GM12878 (cell line): ENCODE data around the gene MYO15B.

Source experiments
- BHLHE40 ChIP-seq, 2 experiments: fragments of 450-650 bp in 1 of 2; IDR thresholded peaks; 2 replicates each; pipeline ENCODE4 v1.6.1; 2011 to 2017; ENCODE audit warnings: low read depth in 2 of 2, borderline replicate concordance in 1 of 2, improper control_type of control experiment in 1 of 2, low read length in 1 of 2, mild to moderate bottlenecking in 1 of 2
- EGR1 ChIP-seq, 2 experiments: IDR thresholded peaks; 1 replicate in 1 of 2; 2 replicates in 1 of 2; pipeline ENCODE4 v1.6.1; 2011 to 2012; ENCODE audit warnings: low read depth in 2 of 2, low read length in 2 of 2, borderline replicate concordance in 1 of 2, mild to moderate bottlenecking in 1 of 2, moderate library complexity in 1 of 2
- ESRRA ChIP-seq: IDR thresholded peaks from 2 replicates; pipeline ENCODE4 v1.6.1; 2012; ENCODE audit warnings: mild to moderate bottlenecking, low read length, improper control_type of control experiment
- EZH2 ChIP-seq: IDR thresholded peaks from 2 replicates; pipeline ENCODE4 v1.6.1; 2012; ENCODE audit warnings: low read depth, mild to moderate bottlenecking, control low read depth, inconsistent platforms, low read length, borderline replicate concordance; ENCODE audit not compliant: control insufficient read depth
- NRF1 ChIP-seq: conservative IDR thresholded peaks from 2 replicates; pipeline ENCODE4 v1.6.1; 2011; ENCODE audit warnings: mild to moderate bottlenecking, low read depth, low read length, improper control_type of control experiment
- POLR2A ChIP-seq: IDR thresholded peaks from 2 replicates; pipeline ENCODE4 v1.6.1; 2011; ENCODE audit warnings: low read depth, mild to moderate bottlenecking, low read length
- TARDBP ChIP-seq: IDR thresholded peaks from 2 replicates; pipeline ENCODE4 v1.6.1; 2016; ENCODE audit warnings: borderline replicate concordance
- TF ChIP-seq, protein P1 (sequence below), 3 experiments: IDR thresholded peaks in 2 of 3; conservative IDR thresholded peaks in 1 of 3; 2 replicates each; pipeline ENCODE4 v1.5.1; 2011; ENCODE audit warnings: low read depth in 3 of 3, low read length in 3 of 3, mild to moderate bottlenecking in 3 of 3, control low read depth in 2 of 3, moderate library complexity in 2 of 3, inconsistent platforms in 1 of 3, mixed read lengths in 1 of 3; ENCODE audit not compliant: control insufficient read depth in 2 of 3, insufficient read depth in 1 of 3; ENCODE audit errors: extremely low read depth in 1 of 3
- TF ChIP-seq, protein P2 (sequence below): fragments of 450-650 bp; IDR thresholded peaks from 2 replicates; pipeline ENCODE4 v1.6.1; 2018; ENCODE audit warnings: mild to moderate bottlenecking, low read depth, moderate library complexity; ENCODE audit not compliant: partially characterized antibody
- TF ChIP-seq, protein P3 (sequence below): IDR thresholded peaks from 2 replicates; pipeline ENCODE4 v1.6.1; 2012; ENCODE audit warnings: low read depth, low read length, improper control_type of control experiment
- TF ChIP-seq, protein P4 (sequence below): IDR thresholded peaks from 2 replicates; pipeline ENCODE4 v1.6.1; 2012; ENCODE audit warnings: low read length, inconsistent platforms
- TF ChIP-seq, protein P5 (sequence below): fragments of 450-650 bp; IDR thresholded peaks from 2 replicates; pipeline ENCODE4 v1.6.1; 2017; ENCODE audit warnings: low read depth, mild to moderate bottlenecking, moderate library complexity

DNA sequence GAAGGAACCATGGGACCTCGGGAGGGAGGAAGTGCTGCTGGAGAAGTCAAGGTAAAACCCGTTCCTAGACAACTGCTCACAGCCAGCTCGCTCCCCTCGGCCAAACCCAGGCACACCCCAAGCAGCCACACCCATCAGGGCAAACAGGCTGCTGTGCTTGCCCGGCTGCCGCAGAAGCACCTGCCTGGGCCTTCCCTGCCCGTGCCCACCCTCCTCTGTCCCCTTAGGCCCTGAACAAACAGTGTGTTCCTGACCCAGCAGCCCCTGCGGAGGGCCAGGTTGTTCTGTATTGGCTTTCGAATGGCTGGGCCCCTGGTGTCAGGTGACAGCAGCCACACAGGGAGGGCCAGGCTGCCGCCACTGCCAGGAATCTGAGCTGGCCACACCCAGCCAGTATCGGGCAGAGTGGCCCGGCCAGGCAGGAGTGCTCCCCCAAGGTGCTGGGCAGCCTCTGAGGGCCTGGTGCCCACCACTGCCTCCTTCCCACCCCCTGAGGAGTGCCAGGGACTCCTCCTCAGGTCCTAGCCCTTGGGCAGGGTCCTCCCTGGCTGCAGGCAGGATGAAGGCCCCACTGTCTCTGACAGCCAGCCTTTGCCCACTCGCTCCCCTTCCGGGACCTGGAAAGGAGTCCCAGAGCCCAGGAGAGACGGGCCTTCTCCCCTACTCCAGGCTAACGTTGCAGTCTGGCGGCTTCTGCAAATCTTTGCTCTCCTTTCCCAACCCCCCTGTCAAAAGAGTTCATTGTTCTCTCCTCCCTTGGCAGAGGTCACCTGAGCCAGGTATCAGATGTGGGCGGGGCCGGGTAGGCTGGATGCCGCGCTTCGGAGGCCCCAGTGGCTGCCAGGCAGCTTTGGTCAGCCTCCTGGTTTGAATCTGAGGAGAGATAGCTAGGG is 38.1 kb upstream of the MYO15B start:
- TF ChIP-seq ESRRA (no peak), TARDBP (no peak), POLR2A (no peak), BHLHE40 (IDR thresholded peaks at IDR 0.05; ENCODE audit: borderline replicate concordance in 1 of 2, low read depth in 2 of 2, low read length in 1 of 2) (no peak), EZH2 (no peak), EGR1 (IDR thresholded peaks at IDR 0.05; ENCODE audit: borderline replicate concordance in 1 of 2, low read depth in 2 of 2, low read length in 2 of 2) (no peak), NRF1 (no peak)
- TF ChIP-seq, protein P1, sequence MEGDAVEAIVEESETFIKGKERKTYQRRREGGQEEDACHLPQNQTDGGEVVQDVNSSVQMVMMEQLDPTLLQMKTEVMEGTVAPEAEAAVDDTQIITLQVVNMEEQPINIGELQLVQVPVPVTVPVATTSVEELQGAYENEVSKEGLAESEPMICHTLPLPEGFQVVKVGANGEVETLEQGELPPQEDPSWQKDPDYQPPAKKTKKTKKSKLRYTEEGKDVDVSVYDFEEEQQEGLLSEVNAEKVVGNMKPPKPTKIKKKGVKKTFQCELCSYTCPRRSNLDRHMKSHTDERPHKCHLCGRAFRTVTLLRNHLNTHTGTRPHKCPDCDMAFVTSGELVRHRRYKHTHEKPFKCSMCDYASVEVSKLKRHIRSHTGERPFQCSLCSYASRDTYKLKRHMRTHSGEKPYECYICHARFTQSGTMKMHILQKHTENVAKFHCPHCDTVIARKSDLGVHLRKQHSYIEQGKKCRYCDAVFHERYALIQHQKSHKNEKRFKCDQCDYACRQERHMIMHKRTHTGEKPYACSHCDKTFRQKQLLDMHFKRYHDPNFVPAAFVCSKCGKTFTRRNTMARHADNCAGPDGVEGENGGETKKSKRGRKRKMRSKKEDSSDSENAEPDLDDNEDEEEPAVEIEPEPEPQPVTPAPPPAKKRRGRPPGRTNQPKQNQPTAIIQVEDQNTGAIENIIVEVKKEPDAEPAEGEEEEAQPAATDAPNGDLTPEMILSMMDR (IDR thresholded peaks at IDR 0.05 in 2 of 3, conservative IDR thresholded peaks at IDR 0.05 in 1 of 3; ENCODE audit: control insufficient read depth in 2 of 3, extremely low read depth in 1 of 3, insufficient read depth in 1 of 3, low read depth in 3 of 3, low read length in 3 of 3) = no peak
- TF ChIP-seq, protein P2, sequence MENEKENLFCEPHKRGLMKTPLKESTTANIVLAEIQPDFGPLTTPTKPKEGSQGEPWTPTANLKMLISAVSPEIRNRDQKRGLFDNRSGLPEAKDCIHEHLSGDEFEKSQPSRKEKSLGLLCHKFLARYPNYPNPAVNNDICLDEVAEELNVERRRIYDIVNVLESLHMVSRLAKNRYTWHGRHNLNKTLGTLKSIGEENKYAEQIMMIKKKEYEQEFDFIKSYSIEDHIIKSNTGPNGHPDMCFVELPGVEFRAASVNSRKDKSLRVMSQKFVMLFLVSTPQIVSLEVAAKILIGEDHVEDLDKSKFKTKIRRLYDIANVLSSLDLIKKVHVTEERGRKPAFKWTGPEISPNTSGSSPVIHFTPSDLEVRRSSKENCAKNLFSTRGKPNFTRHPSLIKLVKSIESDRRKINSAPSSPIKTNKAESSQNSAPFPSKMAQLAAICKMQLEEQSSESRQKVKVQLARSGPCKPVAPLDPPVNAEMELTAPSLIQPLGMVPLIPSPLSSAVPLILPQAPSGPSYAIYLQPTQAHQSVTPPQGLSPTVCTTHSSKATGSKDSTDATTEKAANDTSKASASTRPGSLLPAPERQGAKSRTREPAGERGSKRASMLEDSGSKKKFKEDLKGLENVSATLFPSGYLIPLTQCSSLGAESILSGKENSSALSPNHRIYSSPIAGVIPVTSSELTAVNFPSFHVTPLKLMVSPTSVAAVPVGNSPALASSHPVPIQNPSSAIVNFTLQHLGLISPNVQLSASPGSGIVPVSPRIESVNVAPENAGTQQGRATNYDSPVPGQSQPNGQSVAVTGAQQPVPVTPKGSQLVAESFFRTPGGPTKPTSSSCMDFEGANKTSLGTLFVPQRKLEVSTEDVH = no peak
- TF ChIP-seq, protein P3, sequence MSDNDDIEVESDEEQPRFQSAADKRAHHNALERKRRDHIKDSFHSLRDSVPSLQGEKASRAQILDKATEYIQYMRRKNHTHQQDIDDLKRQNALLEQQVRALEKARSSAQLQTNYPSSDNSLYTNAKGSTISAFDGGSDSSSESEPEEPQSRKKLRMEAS = no peak
- TF ChIP-seq, protein P4, sequence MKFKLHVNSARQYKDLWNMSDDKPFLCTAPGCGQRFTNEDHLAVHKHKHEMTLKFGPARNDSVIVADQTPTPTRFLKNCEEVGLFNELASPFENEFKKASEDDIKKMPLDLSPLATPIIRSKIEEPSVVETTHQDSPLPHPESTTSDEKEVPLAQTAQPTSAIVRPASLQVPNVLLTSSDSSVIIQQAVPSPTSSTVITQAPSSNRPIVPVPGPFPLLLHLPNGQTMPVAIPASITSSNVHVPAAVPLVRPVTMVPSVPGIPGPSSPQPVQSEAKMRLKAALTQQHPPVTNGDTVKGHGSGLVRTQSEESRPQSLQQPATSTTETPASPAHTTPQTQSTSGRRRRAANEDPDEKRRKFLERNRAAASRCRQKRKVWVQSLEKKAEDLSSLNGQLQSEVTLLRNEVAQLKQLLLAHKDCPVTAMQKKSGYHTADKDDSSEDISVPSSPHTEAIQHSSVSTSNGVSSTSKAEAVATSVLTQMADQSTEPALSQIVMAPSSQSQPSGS = no peak
- TF ChIP-seq, protein P5, sequence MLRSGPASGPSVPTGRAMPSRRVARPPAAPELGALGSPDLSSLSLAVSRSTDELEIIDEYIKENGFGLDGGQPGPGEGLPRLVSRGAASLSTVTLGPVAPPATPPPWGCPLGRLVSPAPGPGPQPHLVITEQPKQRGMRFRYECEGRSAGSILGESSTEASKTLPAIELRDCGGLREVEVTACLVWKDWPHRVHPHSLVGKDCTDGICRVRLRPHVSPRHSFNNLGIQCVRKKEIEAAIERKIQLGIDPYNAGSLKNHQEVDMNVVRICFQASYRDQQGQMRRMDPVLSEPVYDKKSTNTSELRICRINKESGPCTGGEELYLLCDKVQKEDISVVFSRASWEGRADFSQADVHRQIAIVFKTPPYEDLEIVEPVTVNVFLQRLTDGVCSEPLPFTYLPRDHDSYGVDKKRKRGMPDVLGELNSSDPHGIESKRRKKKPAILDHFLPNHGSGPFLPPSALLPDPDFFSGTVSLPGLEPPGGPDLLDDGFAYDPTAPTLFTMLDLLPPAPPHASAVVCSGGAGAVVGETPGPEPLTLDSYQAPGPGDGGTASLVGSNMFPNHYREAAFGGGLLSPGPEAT = no peak
